ENCODE data around the gene CFAP100.

CFAP100 gene

DNA sequence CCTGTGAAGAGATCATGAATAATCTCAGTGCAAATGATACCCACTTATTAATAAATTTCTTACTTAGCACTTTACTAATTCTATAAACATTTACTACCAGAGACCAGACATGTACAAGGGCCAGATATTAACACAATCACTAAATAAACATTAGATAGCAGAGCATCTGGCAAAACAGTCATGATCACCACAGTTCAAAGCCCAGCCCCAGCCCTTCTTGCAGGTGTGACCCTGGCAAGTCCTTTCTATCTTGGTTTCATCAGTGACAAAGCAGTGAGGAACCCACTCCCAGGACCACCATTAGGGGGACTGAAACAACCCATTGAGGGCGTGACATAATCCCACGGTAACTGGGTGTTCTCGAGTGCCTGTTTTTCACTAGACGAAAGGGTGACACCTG lies 69.4 kb downstream of the CFAP100 start:
- H3K27ac ChIP-seq, result no peak overlapping the region
- TF ChIP-seq, protein P1, sequence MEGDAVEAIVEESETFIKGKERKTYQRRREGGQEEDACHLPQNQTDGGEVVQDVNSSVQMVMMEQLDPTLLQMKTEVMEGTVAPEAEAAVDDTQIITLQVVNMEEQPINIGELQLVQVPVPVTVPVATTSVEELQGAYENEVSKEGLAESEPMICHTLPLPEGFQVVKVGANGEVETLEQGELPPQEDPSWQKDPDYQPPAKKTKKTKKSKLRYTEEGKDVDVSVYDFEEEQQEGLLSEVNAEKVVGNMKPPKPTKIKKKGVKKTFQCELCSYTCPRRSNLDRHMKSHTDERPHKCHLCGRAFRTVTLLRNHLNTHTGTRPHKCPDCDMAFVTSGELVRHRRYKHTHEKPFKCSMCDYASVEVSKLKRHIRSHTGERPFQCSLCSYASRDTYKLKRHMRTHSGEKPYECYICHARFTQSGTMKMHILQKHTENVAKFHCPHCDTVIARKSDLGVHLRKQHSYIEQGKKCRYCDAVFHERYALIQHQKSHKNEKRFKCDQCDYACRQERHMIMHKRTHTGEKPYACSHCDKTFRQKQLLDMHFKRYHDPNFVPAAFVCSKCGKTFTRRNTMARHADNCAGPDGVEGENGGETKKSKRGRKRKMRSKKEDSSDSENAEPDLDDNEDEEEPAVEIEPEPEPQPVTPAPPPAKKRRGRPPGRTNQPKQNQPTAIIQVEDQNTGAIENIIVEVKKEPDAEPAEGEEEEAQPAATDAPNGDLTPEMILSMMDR (conservative IDR thresholded peaks at IDR 0.05), result no peak
- TF ChIP-seq ZFX (IDR thresholded peaks at IDR 0.05), result no peak

DNA sequence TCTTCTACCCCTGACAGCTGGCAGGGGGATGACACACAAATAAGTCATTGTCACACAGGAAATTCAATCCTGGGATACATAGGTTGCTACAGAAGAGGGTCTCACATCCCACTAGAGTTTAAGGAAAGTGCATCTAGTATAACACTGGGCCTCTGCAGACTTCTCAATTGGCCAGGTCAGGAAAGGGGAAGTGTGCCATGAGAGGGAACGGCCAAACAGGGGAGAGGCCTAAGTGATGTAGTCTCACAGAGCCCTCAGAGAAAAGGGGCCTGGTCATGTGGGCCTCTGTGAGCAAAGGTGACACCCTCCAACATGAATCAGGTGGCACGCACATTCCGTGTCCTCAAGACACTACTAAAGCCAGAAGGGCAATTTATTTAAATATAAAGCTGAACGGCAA lies 69.8 kb downstream of the CFAP100 start:
- H3K27ac ChIP-seq, result no peak overlapping the region
- TF ChIP-seq ZFX (IDR thresholded peaks at IDR 0.05), result no peak
- TF ChIP-seq, protein P1 (conservative IDR thresholded peaks at IDR 0.05), result no peak

DNA sequence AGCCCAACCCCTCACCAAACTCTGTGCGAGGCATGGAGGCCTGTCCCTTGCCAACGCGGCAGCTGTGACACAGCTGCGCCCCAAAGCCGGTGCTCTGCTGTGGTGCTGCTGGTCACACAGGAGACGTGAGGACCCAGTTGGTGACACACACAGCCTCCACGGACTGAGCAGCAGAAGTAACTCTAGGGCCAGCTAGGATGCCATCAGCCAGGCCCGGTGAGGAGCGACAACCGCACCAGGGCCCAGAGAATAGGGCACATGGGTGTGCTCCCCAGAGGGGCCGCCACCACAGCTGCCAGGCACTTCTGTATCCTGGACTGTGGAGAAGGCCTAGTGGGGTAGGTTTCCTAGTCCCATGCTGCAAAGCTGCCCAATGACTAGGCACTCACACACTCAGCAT lies 70.3 kb downstream of the CFAP100 start:
- H3K27ac ChIP-seq, result no peak overlapping the region
- TF ChIP-seq, protein P1 (conservative IDR thresholded peaks at IDR 0.05), result no peak
- TF ChIP-seq ZFX (IDR thresholded peaks at IDR 0.05), result no peak

DNA sequence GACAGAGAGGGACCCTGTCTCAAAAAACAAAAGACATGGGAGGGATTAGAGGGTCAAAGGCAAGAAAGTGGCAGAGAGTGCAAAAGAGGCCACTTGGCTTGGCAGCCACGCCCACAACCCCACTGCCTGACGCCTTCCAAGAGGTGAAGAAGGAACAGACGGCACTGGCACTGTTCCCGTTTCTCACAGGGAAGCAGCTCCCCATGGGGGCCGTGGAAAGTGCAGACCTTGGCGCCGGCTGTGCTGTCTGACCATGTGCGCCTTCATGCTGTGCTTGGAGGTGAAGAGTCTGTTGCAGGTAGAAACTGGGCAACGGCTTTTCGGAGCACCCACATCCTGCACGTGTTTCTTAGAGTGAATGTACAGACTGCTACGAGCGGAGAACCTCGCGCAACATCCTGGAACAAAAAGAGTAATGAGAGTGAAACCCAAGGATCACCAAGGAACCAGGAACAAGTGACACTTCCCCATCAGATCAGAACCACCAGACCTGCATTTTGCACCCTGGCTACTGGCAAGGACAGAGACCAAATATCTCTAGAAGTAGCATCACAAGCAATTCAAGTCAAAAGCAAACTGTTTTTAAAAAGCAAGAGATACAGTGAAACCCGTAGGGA lies 71.3 kb downstream of the CFAP100 start:
- TF ChIP-seq, protein P1 (conservative IDR thresholded peaks at IDR 0.05), result no peak
- TF ChIP-seq ZFX (IDR thresholded peaks at IDR 0.05), result no peak
- H3K27ac ChIP-seq, result no peak overlapping the region

DNA sequence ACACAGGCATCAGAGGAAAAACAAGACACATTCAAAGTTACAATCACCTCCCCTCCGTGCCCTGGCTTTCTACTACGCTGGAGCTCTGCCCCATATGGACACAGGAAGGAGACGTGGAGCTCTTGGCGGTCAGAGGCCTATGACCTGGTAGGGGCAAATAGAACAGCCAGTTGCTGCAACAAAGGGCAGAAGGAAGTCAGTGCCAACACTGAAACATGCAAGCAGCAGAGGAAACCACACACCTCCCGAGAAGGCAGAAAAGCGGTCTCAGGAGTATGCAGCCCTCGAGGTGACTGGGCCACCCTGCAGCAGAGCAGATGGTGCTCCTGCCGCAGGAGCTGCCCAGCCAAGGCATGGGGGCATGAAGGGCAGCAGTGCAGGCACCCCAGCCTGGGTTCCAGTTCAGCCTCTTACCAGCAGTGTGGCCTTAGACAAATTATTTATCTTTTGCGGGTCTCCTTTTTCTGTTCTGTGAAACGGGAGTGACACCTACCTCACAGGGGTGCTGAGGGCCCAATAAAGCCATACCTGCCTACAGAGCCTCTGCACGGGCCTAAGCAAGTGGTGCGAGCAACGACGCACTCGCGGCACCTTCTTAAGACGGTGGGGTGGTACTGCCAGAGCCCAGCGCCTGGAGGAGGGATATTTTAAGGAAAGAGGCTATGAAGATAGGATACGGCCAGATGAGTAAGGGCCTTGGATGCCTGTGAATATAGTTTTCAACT lies 72.3 kb downstream of the CFAP100 start:
- no peak for TF ChIP-seq ZFX (IDR thresholded peaks at IDR 0.05)
- TF ChIP-seq, protein P1 (conservative IDR thresholded peaks at IDR 0.05), result no peak
- H3K27ac ChIP-seq, result no peak overlapping the region

DNA sequence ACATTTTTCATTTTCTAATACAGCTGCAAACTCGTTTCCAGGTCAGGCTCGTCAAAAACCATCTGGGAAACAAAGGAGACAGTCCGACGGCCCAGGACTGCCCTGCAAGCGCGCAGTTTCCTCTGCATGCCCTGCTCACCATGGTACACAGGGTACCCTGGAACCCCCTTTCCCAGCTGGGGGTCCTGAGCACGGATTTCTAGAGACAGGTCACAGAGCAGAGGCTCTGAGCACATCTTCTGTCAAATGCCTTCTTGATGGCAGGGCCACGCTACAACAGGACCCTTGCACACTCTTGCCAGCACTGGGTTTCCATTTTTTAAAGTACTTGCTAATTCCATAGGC lies 72.9 kb downstream of the CFAP100 start:
- no peak for TF ChIP-seq ZFX (IDR thresholded peaks at IDR 0.05)
- TF ChIP-seq, protein P1 (conservative IDR thresholded peaks at IDR 0.05), result no peak

DNA sequence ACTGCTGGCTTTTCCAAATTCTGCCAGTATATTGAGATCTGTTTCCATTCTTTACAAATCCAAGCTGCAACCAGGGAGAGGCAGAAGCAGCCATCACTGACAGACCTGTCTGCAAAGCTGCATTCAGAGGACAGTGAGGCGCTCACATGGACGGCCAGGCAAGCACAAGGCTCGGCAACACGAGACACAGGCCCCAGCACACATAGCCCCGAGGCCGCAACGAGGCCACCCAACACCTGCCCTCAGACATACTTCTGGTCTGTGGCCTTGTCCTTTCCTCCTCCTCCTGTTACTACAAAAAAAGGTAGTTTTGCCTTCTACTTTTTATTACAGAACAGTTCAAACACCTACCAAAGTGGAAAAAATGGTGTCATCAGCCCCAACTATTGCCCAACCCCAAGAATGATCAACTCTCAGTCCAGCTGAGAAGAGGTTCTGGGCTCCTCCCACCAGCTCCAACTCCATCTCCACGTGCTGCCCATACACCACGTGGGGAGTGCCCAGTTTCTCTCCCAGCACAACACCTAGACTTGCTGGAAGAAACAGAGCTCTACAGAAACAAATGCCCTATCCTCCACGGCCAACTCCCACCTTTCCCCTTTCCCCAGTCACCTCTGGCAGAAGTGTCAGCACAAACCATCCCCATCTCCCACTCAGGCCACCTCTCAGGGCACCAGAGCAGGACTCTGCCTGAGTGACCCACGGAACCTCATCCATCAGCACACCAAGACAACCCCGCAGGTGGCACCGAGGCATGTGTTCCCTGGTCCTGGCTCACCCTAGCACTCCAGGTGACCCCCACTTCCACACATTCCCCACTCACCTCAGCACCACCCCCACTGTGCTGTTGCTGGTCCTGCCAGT lies 73.6 kb downstream of the CFAP100 start:
- no peak for TF ChIP-seq ZFX (IDR thresholded peaks at IDR 0.05)
- TF ChIP-seq, protein P1 (conservative IDR thresholded peaks at IDR 0.05), result no peak
- H3K27ac ChIP-seq, result no peak overlapping the region

More for the DNA sequence above, 72.9 kb downstream of the CFAP100 start:
- no peak overlapping the region for H3K27ac ChIP-seq

Data from C4-2B (cell line).